OCI-M2 (cell line): ENCODE results near the gene GNRHR.
"Not testable (repeated sequence)": the region's sequence is repeated elsewhere in the genome, so short reads cannot be mapped to it uniquely, and the experiment has no call there.

Source experiments
- DNase-seq: peaks from one replicate; lab custom pipeline; 2025; ENCODE audit not compliant: unreplicated experiment; lab: John Stamatoyannopoulos, UW

Gene GNRHR

GRCh38 chr4:67730511-67730910, 23.7 kb downstream of the GNRHR start:
- DNase-seq, result not testable (repeated sequence)

- DNase-seq, result no peak
Measured at GRCh38 chr4:67727124-67727850, 26.9 kb downstream of the GNRHR start.

- DNase-seq, result no peak
Measured at GRCh38 chr4:67725981-67726380, 28.2 kb downstream of the GNRHR start.

DNA sequence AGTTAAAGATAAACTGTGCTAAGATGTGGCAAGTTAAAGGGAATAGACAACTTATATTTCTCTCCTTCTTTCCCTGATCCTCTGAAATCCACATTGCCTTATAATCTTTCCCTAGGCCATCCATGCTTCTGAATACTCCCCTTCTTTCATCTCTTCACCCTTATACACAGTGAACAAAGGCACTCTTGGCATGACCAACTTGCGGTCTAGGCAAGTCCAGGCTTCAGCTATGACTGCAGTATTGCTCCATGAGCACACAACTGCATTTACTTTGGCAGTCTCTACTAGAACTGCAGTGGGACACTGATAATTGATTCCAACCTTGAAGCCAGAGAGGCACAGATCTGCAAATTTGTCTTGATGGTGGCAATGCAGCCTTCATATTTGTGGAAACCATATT, 29.1 kb downstream of the GNRHR start:
- DNase-seq, result peak; percentile 3

GRCh38 chr4:67723949-67724348, 30.2 kb downstream of the GNRHR start:
- DNase-seq, result no peak

- no peak for DNase-seq
Measured at GRCh38 chr4:67723341-67723740, 30.8 kb downstream of the GNRHR start.

- DNase-seq, result no peak
Measured at GRCh38 chr4:67721770-67722597, 32.2 kb downstream of the GNRHR start.

GRCh38 chr4:67721315-67721769, 32.8 kb downstream of the GNRHR start:
- no peak for DNase-seq

DNA sequence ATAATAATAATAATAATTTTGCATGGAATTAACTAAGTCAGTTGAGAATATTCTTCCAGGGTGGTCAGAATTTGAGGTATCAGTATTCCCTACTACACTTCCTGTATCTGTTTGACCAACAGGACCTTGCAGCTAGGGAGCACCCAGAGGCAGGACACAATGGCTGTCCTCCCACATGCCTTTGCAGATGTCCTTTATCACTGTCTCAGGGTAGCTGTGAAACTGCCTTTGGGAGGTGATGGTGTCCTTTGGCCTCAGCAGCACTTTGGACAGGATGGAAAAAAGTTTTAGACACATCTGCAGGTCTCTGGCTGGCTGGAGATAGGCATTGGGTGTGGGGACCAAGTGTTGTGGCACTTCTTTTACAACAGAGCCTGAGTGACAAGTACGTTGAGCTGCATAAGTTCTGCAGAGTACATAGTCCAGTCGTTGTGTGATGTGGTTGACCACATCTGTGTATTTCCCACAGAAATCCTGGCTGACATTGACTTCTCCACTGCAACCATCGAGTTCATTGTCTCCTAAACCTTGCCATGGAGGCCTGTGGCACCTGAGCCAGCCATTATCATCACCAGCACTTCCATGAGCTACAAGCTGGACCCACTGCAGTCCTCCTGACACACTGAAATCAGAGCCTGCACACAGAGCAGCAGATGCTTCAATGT, 34.1 kb downstream of the GNRHR start:
- no peak for DNase-seq

DNA sequence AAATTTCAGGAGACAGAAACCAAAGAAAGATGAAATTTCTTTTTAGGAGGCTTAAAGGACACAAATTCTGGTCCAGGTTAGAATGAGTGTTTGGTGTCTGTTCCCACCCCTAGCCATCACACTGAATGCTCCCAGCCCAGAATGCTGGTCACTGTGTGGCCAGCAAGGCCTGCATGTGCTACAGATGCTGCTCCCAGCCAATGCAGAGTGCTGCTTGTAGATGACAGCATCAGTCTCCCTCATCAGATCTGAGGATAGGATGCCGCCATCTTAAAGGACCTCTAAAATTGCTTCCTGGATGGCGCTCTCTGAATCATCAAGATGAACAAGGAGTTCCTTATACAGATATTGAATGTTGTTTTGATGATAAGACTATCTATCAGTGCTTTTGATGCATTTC, 35.3 kb downstream of the GNRHR start:
- no peak for DNase-seq

DNA sequence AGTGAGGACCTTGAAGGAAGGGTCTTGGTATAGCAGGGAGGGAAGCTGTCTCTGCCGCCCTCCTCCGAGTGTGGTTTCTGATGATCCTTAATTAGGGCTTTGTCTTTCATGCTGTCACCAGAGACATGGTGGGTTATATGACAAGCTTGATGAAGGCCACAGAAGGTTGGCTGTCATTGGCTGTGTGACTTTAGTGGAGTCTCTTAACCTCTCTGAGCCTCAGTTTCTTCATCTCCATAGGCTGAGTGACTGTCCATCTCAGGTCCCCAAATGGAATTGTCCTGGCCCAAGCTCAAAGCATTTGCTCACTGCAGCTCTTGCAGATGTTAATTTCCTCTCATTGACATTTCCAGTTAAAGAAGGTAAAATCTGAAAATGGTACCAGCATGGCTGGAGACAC, 36.6 kb downstream of the GNRHR start:
- no peak for DNase-seq

DNA sequence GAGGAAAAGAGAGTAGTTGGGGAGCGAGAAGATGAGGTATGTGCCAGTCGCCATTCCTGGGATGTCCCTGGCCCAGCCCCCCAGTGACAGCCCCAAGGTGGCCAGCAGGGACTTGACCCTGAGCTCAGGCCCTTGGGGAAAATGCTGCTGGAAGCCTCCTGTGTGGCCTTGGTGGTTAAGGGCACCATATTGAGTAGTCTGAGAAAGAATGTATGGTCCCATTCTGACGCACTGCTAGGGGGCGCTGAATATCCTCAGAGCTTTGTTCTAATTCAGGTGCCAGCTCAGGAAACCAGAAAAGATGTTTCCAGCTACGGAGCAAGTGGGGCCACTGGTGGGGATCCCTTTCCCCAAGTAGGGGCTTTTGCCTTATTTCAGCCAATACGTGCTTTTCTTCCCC, 39.2 kb downstream of the GNRHR start:
- DNase-seq, result no peak

DNA sequence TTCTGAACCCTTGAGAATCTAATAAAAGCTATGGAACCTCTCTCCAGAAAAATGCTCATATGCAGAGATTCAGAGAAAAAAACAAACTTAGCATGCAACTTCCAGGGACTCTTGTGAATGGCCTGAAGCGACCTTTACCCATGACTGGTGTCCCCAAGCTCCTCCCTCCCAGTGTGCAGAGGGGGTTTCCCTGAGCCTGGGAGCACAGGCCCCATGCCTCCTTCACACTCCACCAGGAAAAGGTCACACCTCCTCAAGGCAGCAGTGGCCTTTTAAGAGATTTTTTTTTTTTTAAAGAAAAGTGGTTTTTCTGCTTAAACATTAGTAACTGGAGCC, 40.0 kb downstream of the GNRHR start:
- no peak for DNase-seq

DNA sequence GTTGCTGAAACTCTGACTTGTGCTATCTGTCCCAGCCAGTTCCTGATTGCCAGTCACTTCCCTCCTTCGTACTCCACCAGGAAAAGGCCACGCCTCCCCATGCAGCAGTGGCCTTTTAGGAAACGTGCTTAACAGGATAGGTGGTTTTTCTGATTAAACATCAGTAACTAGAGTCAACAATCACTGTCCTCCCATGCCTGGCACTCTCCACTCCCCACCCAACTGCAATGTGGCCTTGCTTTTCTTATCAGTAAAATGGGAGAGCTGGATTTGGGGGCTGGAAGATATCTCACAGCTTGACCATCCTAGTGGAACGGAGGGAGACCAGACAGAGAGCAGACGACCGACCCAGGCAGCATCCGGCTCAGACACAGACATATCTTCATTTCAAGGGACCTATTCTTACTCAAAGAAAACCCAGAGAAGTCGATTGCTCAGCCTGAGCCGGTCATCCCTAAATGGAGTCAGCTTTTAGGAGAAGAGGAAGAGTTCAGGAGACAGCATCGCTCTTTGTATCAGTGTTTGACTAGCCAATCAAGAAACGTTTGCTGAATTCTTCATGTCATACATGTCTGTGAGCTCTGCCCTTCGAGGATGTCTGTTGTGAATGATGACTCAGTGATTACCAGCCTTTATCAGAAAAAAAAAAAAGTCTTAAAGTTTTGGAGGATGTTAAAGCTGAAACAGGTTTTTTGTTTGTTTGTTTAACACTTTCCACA, 40.5 kb downstream of the GNRHR start:
- peak; percentile 53 for DNase-seq

- no peak for DNase-seq
Measured at GRCh38 chr4:67712650-67713528, 41.3 kb downstream of the GNRHR start.

- DNase-seq, result no peak
Measured at GRCh38 chr4:67712000-67712625, 42.1 kb downstream of the GNRHR start.

DNA sequence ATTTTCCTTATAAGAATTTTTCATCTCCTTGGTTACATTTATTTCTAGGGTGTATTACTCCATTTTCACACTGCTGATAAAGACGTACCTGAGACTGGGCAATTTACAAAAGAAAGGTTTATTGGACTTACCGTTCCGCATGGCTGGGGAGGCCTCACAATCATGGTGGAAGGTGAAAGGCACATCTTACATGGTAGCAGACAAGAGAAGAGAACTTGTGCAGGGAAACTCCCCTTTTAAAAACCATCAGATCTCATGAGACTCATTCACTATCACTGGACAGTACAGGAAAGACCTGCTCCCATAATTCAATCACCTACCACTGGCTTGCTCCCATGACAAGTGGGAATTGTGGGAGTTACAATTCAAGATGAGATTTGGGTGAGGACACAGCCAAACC, 47.5 kb downstream of the GNRHR start:
- not testable (repeated sequence) for DNase-seq

DNA sequence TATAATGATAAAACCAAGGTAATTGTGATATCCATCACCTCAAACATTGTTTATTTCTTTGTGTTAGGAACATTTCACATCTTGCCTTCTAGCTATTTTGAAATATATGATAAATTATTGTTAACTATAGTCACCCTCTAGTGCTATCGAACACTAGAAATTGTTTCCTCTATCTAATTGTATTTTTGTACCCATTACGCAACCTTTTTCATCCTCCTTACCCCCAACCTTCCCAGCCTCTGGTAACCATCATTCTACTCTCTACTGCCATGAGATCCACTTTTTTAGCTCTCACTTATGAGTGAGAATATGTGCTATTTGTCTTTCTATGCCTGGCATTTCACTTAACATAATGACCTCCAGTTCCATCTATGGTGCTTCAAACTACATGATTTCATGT, 49.3 kb downstream of the GNRHR start:
- no peak for DNase-seq

DNA sequence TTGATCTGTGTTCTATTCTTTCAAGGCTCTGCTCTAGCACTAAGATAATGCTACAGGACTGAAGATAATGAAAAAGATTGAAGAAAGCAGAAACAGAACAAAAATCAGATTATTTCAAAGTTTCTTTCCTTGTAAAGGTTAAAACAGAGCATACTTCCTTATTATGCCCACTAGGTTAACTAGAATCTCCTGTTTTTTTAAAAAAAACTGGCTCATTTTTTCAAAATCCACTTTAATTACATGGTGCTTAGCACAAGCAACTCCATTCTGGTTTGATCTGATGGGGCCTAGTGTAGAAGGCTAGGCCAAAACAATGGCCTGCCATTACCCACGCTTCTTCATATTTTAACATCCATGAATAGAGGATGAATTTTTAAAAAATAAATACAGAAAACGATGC, 52.0 kb downstream of the GNRHR start:
- DNase-seq, result no peak

DNA sequence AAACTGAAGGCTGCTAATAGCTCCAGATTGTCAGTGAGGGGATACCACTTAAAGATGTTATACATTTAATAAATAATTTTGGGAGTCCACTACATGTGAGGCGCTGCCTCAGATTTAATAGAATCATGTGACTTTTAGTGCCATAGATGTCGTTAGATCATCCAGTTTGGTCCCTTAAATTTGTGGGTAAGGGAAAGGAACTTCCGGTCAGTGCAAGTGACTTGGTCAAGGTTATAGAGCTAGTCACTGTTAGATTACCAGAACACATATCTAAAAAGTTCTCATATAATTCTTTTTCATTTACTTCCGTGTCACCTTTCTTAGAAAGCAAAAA, 52.7 kb downstream of the GNRHR start:
- DNase-seq, result no peak
